ENCODE measurements around the gene ACSS3.

- TF ChIP-seq POLR2A (IDR thresholded peaks at IDR 0.05) (no peak), CTCF (IDR thresholded peaks at IDR 0.05) (no peak), EP300 (IDR thresholded peaks at IDR 0.05) (no peak)
These were observed 95.0 kb downstream of the ACSS3 start for GRCh38 chr12:81172851-81173250.
